HG02852 (cell line): ENCODE measurements around the gene OR14I1.

ENCODE experiments used
- ATAC-seq: cut with Tn5 transposase; IDR thresholded peaks from one replicate; pipeline ENCODE4 v1.9.1; 2021; ENCODE audit warnings: mild to moderate bottlenecking, moderate library complexity; ENCODE audit not compliant: unreplicated experiment

The OR14I1 gene

DNA sequence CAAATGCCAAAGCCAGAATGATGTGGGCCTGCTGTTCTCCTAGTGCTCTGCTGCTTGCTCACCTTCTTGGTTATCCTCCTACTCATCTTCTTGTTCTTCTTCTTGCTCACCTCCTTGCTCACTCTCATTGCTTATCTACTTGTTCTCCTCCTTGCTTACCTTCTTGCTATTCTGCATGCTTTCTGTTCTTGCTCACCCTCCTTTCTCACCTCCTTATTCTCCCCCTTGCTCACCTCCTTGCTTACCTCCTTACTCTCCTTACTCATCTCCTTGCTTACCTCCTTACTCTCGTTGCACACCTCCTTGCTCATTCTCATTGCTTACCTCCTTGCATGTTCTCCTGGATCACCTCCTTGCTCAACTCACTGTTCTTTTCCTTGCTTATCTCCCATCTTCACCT, at the start of gene OR14I1:
OR14I1 (minus strand) TSS at position 53 of the 400 bp plus-strand sequence.
- no peak for ATAC-seq

DNA sequence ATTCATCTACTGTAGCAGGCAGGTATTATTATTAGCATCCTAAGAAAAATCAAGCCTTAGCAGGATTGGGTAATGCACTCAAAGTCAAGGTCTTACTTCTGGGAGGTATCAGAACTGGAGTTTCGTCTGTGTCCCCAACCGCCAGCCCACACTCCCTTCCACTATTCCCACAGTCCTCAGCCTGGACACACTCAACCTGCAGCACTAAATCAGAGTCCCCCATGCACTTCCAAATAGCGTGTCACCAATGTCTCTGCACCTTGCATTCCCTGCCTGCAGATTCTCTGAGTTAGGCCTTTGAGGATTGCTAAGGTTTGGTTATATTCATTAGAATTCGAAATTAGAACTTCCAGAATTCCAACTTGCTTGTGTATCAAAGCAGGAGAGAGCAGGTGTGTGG, 49.1 kb upstream of the OR14I1 start:
- no peak for ATAC-seq

DNA sequence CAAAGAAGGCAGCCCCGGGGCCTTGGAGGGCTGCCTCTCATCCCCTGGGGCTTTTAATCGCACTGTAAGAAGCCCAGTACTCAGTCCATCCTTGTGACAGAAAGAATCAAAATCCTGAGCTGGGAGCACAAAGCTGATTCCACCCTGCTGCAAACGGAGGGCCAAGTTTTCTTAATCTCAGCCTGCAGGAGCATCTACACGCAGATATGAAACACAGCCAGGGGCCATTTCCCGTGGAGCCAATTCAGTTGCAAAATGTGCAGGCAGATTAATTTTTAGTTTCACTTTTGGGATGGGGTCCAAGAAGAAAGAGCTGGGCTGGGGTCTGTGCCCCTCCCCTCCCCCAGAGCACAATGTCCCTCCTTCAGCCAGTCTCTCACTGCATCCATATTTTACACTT, 48.6 kb upstream of the OR14I1 start:
- ATAC-seq: no peak

DNA sequence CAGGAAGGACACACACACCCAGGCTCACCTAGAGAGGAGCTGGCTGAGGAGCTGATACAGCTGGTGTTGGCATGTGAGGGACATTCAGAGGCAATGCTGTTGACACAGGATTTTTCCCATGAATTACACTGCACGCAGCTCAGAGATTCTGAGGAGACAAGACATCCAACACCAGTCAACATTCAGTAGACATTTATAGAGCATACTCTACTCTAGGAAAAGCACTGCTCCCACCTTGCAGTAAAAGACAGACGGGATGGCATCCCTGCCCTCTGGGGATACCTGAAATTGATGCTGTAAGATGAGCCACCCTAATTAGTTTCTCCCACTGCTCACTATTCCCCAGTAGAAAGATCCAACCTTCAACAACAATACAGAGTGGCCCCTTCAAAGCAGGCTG, 47.9 kb upstream of the OR14I1 start:
- no peak for ATAC-seq

DNA sequence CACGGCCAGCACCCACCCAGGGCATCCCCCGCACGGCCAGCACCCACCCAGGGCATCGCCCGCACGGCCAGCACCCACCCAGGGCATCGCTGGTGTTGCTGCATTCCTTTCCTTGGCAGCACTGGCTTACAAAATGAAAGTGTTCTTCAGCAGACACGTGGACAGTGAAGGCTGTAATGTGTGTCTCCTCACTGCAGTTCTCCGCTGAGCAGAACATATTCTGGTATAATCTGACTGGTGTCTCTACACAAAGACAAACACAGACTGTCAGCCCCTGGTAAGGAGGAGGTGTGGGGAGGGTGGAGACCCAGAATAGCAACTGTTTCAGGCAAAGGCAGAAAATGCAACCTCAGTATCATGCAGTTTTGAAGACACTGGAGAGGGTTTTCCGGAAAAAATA, 45.6 kb upstream of the OR14I1 start:
- ATAC-seq: no peak

DNA sequence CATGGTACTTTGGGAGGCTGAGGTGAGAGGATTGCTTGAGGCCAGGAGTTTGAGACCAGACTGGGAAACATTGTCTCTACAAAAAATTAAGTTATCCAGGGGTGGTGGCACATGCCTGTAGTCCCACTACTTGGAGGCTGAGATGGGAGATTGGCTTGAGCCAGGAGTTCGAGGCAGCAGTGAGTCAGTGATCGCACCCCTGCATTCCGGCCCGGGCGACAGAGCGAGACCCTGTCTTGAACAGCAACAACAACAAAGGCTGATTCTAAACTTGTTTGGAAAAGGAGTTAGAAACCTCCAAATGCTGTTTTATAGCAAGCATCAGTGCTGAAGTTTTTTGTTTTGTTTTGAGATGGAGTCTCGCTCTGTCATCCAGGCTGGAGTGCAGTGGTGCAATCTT, 38.3 kb upstream of the OR14I1 start:
- no peak for ATAC-seq

DNA sequence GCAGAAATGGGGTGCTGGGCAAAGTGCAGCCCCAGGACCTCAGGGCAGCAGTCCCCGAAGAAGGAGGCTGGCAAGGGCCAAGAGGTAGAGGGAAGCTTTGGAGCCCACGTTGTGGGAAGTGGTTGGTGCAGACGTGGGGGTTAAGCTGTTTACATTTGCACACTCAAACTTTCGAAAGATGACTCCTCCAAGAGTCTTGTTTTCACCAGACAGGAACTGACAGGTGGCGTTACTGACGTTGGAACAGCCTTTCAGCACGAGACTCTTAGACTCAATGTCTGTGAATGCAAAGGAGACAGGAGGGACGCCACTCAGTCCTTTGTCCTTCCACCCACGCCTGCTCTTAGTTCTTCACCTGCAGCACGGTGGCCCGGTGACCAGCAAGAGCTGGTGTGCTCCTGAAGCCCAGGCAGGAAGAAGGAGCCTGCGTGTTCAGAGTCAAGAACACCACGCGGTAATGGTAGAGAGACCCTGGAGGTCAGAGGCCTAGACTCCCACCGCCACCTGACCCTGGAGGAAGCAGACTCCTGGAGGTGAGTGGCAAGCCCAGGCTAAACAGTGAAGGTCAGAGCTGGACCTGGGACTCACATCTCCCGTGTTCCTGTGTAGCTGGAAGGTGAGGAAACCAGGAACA, 37.1 kb upstream of the OR14I1 start:
- ATAC-seq: no peak

DNA sequence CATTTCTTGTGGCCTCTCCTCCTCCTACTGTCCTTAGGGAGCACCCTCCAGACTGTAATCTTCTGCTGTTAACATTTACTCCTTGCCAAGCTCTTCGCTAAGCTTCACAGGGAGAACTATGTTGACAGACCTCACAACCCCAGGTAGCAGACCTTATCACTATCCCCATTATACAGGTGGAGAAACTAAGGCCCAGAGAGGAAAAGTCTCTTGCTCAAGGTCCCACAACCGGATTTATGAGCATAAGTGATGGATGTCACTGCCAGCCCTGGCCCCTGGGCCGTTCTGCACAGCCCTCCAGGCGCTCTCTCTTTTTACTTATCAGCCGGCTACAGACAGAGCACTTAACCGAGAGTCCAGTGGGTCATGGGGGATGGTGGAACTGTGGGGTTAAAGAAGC, 34.9 kb upstream of the OR14I1 start:
- no peak for ATAC-seq

DNA sequence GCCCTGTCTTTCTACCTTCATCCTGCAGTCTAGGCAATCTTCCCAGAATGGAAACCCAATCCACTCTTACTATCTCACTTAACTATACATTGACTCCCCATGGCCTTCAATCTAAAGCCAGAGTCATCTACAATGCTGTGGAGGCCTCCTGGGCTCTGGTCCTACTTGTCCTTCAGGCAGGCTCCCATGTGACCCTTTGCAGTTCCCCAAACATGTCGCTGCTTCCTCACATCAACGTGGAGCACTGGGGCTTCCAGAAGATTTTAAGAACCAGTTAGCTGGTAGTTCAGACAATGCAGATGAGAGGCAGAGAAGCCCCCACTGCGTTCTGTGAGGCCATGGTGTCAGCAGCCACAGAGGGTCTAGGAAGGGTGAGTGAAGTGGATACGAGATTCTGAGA, 34.4 kb upstream of the OR14I1 start:
- ATAC-seq: no peak

DNA sequence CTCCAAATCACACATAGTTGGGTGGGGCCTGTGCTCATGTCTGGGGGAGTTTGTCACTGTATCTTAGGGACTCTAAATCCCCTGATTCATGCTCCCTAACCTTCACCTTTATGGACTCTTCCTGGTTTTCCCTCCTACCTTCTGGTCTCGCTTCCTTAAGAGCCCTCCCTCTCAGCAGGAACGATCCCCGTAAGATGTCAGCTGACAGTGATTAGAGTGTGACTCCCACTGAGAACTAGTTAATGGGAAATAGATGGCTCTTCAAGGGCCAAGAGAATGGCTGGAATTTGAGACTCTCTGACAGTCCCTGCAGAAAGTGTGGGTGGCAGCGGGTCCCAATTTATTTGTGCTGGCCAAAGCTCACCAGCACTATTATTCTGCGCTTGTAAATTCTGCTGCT, 31.0 kb upstream of the OR14I1 start:
- ATAC-seq: no peak

DNA sequence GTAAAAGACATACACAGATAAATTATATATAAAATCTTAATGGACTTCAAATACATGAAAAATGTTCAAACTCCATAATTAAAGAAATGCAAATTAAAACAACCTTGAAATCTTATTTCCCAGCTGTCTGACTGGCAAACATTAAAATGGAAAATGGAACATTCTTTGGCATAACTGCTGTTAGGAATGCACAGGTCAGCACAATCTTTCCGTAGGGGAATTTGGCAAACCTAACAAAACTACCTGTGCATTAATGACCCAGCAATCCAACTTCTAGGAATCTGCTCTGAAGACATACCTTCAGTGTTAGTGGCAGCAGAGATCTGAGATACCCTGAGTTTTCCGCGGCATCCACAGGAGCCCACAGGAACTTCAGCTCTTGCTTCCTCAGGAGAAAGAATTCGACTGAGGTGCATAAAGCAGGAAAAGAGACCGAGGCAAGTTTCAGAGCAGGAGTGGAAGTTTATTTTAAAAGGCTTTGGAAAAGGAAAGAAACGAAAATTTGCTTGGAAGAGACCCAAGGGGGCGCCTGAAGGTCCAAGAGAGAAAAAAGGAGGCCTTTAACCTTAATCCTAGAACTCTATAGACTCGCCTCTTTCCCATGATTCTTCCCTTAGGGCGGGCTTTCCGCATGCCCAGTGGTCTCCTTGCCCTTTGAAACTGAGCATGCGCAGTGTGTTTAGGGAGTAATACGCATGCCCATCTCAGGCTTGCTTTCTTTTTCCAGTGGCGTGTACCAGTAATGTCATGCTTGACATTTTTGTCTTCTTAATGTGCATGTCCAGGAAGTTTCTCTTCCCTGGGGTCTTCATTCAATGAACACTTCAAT, 28.2 kb upstream of the OR14I1 start:
- ATAC-seq: no peak

DNA sequence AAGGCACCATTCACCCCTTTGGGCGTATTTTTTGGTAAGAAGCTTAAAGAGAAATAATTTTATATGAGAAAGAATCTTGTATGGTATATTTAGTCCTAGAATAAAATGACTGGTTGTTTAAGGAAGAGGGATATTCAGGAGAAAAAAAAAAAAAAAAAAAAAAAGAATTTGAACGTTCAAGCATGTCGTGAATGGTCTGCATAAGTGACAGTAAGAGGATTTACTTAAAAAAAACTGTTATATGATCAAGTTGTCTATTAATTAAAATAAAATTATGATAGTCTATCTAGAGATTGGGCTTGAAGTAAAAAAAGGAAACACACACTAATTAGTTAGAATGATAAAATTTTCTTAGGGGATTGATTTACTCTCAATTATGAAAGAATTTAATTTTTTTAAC, 11.7 kb upstream of the OR14I1 start:
- no peak for ATAC-seq

DNA sequence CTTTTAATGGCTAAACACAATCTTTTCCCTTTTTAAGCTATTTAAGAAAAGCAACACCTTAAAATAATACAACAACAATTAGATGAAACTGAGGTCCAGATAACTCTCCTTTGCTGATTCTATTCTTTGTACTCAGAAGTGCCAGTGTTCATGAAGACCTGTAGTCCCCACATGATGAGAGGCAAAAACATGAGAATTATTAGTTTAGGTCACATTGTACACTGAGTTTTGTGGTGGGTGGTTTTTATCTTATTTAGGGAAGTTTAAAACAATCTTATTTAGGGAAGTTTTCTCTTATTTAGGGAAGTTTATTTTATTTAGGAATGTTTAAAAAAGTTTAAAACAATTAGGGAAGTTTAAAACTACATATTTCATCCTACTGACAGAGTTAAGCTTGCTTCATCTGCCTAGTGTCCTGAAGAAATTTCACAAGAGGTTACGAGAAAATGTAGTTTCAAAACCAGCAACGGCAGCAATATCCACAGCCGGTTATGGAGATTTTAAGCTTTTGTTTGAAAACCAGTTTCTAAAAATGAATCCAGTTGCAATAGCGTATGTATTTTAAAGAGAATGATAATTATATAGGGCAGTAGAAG, 7.8 kb upstream of the OR14I1 start:
- ATAC-seq: no peak

DNA sequence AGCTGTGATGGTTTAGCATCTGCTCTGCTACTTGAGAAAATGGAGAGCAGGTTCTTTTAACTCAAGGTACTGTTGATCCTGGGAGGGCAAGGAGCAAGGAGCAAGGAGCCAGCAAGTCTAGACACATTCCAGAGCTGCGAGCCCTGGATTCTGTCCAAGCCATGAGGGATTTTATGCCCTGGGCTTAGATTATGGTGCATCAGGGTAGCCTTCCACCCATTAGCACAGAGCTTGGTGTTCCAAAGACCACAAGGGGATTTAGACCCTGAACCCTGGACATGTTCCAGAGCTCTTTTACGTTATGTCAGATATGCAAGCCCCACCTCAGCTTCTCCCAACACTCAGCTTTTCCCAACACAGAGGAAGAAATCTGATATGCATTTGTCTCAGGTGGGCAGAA, 2.0 kb upstream of the OR14I1 start:
- ATAC-seq: no peak

DNA sequence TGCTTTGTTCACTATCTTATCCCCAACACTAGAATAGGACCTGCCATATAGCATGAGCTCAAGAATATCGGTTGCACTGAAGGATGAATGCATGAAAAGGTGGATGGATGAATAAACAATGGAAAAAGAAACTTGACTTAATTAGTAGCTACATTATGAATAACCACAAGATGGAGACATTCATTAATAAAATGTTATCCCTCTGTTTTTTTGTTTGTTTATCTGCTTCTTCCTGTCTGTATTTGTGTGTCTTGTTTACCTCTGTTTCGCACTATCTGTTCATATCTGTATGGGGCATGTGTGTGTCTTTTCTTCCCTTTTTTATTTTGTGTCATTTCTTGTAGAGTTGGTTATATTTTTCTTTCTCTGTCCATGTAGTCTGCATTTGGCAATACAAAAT, 1.1 kb upstream of the OR14I1 start:
- ATAC-seq: no peak

DNA sequence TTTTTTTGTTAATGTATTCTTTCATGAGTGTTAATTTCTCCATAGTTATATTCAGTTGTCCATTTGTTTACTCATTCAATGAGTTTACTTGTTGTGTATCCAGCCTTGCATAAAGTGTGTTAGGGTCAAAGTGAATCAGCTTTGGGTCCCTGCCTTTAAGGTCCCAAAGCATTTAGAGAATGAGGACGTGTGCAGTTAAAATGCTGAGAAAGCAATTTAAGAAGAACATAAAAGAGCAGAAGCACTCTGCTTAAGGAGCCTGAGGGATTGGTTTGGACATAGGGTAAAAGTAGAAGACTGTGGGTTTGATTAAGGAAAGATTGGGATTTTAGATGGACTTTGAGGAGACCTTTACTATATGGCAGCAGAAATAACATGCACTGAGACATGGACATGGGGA, 3.5 kb downstream of the OR14I1 start:
- ATAC-seq: no peak

DNA sequence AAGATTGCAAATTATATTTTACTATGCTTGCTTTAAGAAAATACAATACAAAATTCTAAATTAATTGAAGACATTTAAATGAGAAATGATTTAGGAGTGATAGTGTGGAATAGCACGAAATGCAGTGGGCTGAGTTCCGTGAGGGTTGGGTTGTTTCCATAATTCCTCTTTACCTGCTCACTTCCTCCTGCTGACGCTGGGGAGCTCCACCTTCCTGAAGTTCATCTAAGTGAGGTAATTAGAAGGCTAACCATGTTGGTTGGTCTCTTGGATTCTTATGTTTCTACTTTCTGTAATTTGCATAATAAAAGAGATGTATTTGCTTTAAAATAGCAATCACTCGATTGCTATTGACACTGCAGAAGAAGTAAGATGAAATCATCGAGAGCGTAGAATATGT, 4.7 kb downstream of the OR14I1 start:
- ATAC-seq: no peak

DNA sequence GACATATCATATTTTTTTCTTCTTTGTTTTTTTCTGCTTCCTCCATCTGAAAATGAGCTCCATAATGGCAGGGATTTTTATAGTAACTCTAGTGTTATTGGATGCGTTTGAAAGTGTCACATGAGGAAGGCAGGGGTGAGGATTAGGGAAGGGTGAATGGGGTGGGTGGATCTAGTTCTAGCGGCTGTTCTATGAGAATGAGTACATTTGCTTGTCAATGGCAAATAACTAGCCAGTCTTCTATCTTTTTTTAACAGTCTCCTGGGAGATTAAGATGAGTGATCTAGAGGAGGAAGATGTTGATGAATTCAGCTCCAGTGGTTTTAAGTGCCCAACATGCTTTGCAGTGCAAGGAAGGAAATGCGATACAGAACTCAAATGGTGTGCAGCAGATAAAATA, 5.8 kb downstream of the OR14I1 start:
- no peak for ATAC-seq

DNA sequence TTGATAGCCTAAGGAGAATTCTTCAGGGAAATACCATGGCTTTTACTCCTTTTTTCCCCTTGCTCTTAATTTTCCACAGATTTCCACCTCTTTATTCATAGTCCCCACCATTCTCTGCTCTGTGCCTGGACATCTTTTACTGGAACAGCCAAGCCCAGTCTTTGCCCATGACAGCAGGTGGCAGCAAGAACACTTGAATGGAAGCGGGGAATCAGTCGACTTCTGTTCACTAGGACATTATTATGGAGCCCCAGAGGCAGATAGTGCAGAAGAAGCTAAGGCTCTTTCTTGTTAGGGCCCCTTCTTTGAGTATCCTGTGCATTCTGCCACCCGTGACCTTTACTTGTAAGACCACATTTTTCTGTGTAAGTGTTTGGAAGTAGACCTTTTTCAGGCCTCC, 6.3 kb downstream of the OR14I1 start:
- no peak for ATAC-seq

DNA sequence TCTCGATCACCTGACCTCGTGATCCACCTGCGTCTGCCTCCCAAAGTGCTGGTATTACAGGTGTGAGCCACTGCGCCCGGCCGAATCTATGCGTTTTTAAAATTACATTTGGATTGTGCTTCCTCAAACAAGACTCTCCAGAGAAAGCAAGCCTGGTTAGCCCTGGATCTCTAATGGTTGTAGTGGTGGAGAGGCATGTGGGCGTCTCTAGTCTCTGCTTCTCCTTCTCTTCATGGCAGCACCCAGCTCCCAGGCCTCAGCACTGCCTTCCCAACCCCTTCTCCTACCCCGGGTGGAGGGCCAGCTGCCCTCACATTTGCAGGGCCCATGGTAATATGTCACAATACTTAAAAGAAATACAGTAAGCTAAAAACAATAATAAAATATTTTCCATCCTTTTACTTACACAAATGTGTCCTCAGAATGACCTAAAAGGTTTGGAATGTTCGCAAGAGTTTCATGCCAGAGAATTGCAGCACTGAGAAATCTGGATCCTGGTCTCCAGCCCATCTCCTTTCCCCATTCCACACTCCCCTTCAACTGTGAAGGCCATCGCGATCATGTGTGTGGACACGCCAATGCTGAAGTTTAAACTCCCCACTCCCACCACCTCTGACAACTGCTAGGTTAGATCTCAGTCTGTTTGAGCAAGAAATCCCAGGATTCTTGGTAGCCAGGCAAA, 7.0 kb downstream of the OR14I1 start:
- no peak for ATAC-seq

DNA sequence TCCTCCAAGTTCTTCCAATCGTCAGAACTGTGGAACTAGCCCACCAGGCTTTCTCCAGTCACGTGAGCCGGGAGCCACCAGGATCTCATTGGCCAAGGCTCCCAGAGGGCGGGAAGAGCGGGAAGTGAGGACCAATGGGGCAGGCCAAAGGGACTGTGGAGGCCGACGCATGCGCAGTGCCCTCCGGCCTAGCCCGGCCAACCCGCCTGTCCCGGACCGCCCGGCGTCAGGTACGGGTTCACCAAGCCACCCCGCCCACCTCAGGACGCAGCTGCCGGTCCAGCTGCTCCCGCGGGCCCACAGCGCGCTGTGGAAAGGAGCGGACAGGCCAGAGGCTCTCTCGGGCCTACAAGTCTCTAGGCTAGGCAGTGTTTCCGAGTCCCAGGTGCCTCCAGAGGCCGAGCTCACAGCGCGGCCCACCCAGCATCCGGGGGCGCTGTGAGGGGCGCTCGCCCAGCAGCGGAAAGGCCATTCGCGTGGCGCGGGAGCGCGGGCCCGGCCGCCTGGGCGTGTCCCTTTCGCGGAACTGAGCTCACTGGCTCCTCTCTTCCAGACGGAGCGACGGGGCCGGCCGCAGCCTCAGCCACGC, 10.9 kb downstream of the OR14I1 start:
- no peak for ATAC-seq
